ENCODE measurements around the gene ATP10A. TPM values are rescaled to one million over a fixed set of nuclear protein-coding genes. Genes with fewer than 3 reads are reported as not detected.
A peak's percentile ranks its signal among the peaks of the same experiment; 100 is the strongest.

ATP10A gene
- total and polyA plus RNA-seq, 2 of the 8 experiments (the other 6 are each of a cell fraction or from before 2014, with no cell fraction given), result 2.0 to 2.8 TPM

DNA sequence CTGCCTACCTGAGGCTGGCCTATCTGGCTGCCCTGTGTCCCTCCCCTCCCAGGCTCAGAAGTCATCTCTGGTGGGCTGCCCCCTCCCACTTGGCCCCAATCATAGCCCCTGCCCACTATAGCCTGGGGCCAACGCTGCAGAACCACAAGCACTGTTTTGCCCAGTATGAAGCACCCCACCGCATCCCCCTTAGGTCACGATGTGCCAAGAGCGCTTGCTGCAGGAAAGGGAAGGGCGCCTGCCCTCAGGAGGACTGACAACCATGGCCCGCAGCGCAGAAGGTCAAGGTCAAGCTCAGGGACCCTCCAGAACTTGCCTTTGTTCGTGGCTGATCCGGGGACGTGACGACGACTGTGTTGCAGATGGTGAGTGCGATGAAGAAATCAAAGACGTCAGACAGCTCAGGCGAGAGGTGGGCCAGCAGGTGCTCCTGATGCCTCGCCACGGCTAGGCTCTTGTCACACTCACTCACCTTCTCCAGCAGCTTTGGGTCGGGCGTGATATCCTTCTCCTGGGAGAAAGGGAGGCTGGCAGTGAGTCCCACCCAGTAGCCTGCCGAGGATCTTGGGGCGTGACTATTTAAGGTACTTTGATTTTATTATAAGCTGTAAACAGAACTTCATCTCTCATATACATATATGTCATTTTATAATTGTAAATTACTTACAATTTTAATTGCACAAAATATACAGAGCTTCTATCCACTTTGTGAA lies 146.6 kb downstream of the ATP10A start:
- H3K36me3 ChIP-seq (ENCODE audit: control insufficient read depth in 2 of 4, insufficient read depth in 4 of 4, low read length in 3 of 4), result no peaks in the 10 kb centered on the region
- H3K9ac ChIP-seq (replicated peaks in 1 of 4; ENCODE audit: extremely low read depth in 1 of 4, low read depth in 3 of 4, low read length in 3 of 4), result no peak overlapping the region
- H3K4me2 ChIP-seq (ENCODE audit: insufficient read depth in 1 of 2, low read depth in 2 of 2, low read length in 2 of 2), result no peak overlapping the region
- no peak overlapping the region for H4K5ac ChIP-seq (ENCODE audit: insufficient read length, low read depth, low read length)
- ChIA-PET POLR2A (ENCODE audit: partially characterized antibody) (interaction anchor here (0.9 kb wide), 1 partner anchor 46 kb away, joined by 3 read pairs; no protein-coding TSS in a partner anchor), CTCF (ENCODE audit: partially characterized antibody) (interaction anchor here (1.2 kb wide), 2 partner anchors 8 to 13 kb away, joined by 3 to 4 read pairs; no protein-coding TSS in a partner anchor)
- 90% methylated on average over 18 of the region's 21 CpGs; no CpG with 5 or more reads in 1 of the 2 experiments for WGBS, 2 experiments (ENCODE audit: extremely low coverage in 1 of 2, insufficient coverage in 1 of 2, insufficient read length in 1 of 2, insufficient replicate concordance in 2 of 2, low coverage in 1 of 2, low lambda C conversion rate in 2 of 2, missing lambda C conversion rate in 1 of 2)
- H2BK20ac ChIP-seq (ENCODE audit: low read length), result no peak overlapping the region
- no peak overlapping the region for H3K27ac ChIP-seq (ENCODE audit: low read depth, low read length)
- FAIRE-seq (no peak), DNase-seq (ENCODE audit: low read depth in 1 of 2, low spot score in 2 of 2) (no peak)
- H3K4me3 ChIP-seq (ENCODE audit: extremely low read depth in 1 of 4, insufficient read depth in 2 of 4, low read depth in 3 of 4, low read length in 4 of 4), result no peak overlapping the region
- H3K4ac ChIP-seq (replicated peaks; ENCODE audit: insufficient read length, low read depth, low read length), result no peak overlapping the region
- H3K9me3 ChIP-seq (ENCODE audit: insufficient read depth in 2 of 2, low read depth in 1 of 2, low read length in 1 of 2), result no peaks in the 10 kb centered on the region
- no peaks in the 10 kb centered on the region; the same call in 1 of the 2 replicates for H3K23me2 ChIP-seq (ENCODE audit: low read depth, low read length)
- H3K56ac ChIP-seq (replicated peaks; ENCODE audit: insufficient read length, low read depth, low read length), result no peak overlapping the region
- H3K23ac ChIP-seq (ENCODE audit: insufficient read length), result no peak overlapping the region
- H3K4me1 ChIP-seq (replicated peaks in 1 of 4; ENCODE audit: control insufficient read depth in 3 of 4, insufficient read depth in 4 of 4, low read length in 3 of 4), result peaks cover 0 to under 1% (median 0%) of the 10 kb centered on the region in 4 experiments; a peak in 1 of 7 replicates
- no peak overlapping the region for H2BK12ac ChIP-seq (ENCODE audit: low read depth, low read length)
- no peak overlapping the region for H2BK15ac ChIP-seq (ENCODE audit: low read length)
- no peaks in the 10 kb centered on the region for H4K20me1 ChIP-seq (replicated peaks in 1 of 2; ENCODE audit: control insufficient read depth in 1 of 2, insufficient read depth in 2 of 2, low read length in 2 of 2)
- no peak overlapping the region for H3K18ac ChIP-seq (ENCODE audit: extremely low read depth, low read length)
- H3K27me3 ChIP-seq (replicated peaks in 1 of 4; ENCODE audit: control insufficient read depth in 3 of 4, extremely low read depth in 1 of 4, insufficient read depth in 3 of 4, low read length in 3 of 4), result no peaks in the 10 kb centered on the region; a peak in 1 of 7 replicates
- no peak overlapping the region for H3K14ac ChIP-seq (ENCODE audit: insufficient read length)
- no peaks in the 10 kb centered on the region for H3K79me2 ChIP-seq (ENCODE audit: control insufficient read depth in 1 of 2, insufficient read depth in 2 of 2, low read length in 2 of 2)
- 0 out of 2 replicates have a peak overlapping the region, but pooled peaks have one; percentile 5 for H2BK5ac ChIP-seq (ENCODE audit: low read depth, low read length)
- H4K91ac ChIP-seq (replicated peaks; ENCODE audit: insufficient read length, low read length), result no peak overlapping the region
- H2BK120ac ChIP-seq (replicated peaks; ENCODE audit: low read depth, low read length), result no peak overlapping the region
- peak overlapping the region; percentile 37; the same call in 1 of the 2 replicates for H4K8ac ChIP-seq (ENCODE audit: extremely low read depth, insufficient read depth, low read length)
- no peak overlapping the region for H2AK5ac ChIP-seq (ENCODE audit: low read depth, low read length)
- H2AFZ ChIP-seq (ENCODE audit: low read length), result no peak overlapping the region
- H3K79me1 ChIP-seq (ENCODE audit: low read depth, low read length), result no peaks in the 10 kb centered on the region
- TF ChIP-seq HDAC2 (IDR thresholded peaks at IDR 0.05; ENCODE audit: borderline replicate concordance in 1 of 2, low read depth in 2 of 2, low read length in 2 of 2) (no peak), KDM5A (IDR thresholded peaks at IDR 0.05; ENCODE audit: low read length) (no peak), MAFK (IDR thresholded peaks at IDR 0.05; ENCODE audit: low read depth, low read length) (no peak), TAF7 (optimal IDR thresholded peaks at IDR 0.05; ENCODE audit: borderline replicate concordance, low read depth, low read length) (no peak), ATF3 (IDR thresholded peaks at IDR 0.05; ENCODE audit: insufficient read depth, low read depth, low read length) (no peak), KDM1A (IDR thresholded peaks at IDR 0.05; ENCODE audit: borderline replicate concordance, low read length) (no peak), CBX5 (IDR thresholded peaks at IDR 0.05; ENCODE audit: low read depth, low read length) (no peak), ATF2 (IDR thresholded peaks at IDR 0.05; ENCODE audit: low read length) (no peak), CHD2 (IDR thresholded peaks at IDR 0.05; ENCODE audit: low read length) (no peak), YY1 (IDR thresholded peaks at IDR 0.05; ENCODE audit: low read depth, low read length) (no peak)

Data from H1 (cell line).